OCI-LY1 (cell line): Measurements from ENCODE around the gene EPN2.

Source experiments
- H2AFZ ChIP-seq: fragments of 200-600 bp; sonication (generic), shearing (Covaris generic); 2 replicates; pipeline ENCODE4 v1.6.0; 2014; ENCODE audit warnings: antibody characterized with exemption, mild to moderate bottlenecking, low read length
- H3F3A ChIP-seq: fragments of 200-600 bp; sonication (generic), shearing (Covaris generic); 2 replicates; pipeline ENCODE4 v1.6.0; 2014; ENCODE audit warnings: mild to moderate bottlenecking, antibody characterized with exemption, low read length, moderate library complexity; ENCODE audit not compliant: insufficient read depth
- H3K27ac ChIP-seq: fragments of 200-600 bp; sonication (generic); 2 replicates; pipeline ENCODE4 v1.5.1; 2014; ENCODE audit warnings: low read length, mixed run types, mild to moderate bottlenecking, low read depth; ENCODE audit not compliant: poor library complexity, severe bottlenecking
- H3K27me3 ChIP-seq: fragments of 200-600 bp; sonication (generic); 2 replicates; pipeline ENCODE4 v1.6.0; 2014; ENCODE audit warnings: antibody characterized with exemption, mild to moderate bottlenecking, low read length, moderate library complexity; ENCODE audit not compliant: insufficient read depth
- H3K36me3 ChIP-seq: fragments of 200-600 bp; sonication (generic); 2 replicates; pipeline ENCODE4 v1.6.1; 2014; ENCODE audit warnings: mild to moderate bottlenecking, antibody characterized with exemption, low read length, moderate library complexity, mixed read lengths; ENCODE audit not compliant: insufficient read depth
- H3K4me1 ChIP-seq: fragments of 200-600 bp; sonication (generic); 2 replicates; pipeline ENCODE4 v1.5.1; 2014; ENCODE audit warnings: mild to moderate bottlenecking, low read length, moderate library complexity; ENCODE audit not compliant: insufficient read depth, severe bottlenecking
- H3K4me2 ChIP-seq: fragments of 200-600 bp; sonication (generic), shearing (Covaris generic); 2 replicates; pipeline ENCODE4 v1.6.1; 2014; ENCODE audit warnings: low read length
- H3K4me3 ChIP-seq: fragments of 200-600 bp; sonication (generic); 2 replicates; pipeline ENCODE4 v1.5.1; 2014; ENCODE audit warnings: low read length, low read depth, mild to moderate bottlenecking, mixed read lengths; ENCODE audit not compliant: poor library complexity, severe bottlenecking
- H3K79me2 ChIP-seq: fragments of 200-600 bp; shearing (Covaris generic); 2 replicates; pipeline ENCODE4 v1.6.1; 2016; ENCODE audit warnings: mixed run types, low read length, mixed read lengths; ENCODE audit not compliant: insufficient read depth
- H3K9ac ChIP-seq: fragments of 200-600 bp; sonication (generic), shearing (Covaris generic); 2 replicates; pipeline ENCODE4 v1.6.1; 2014; ENCODE audit warnings: mild to moderate bottlenecking, low read length, mixed read lengths
- H3K9me2 ChIP-seq: fragments of 200-600 bp; sonication (generic), shearing (Covaris generic); 2 replicates; pipeline ENCODE4 v1.6.1; 2014; ENCODE audit warnings: low read depth, mild to moderate bottlenecking, low read length, mixed read lengths
- H3K9me3 ChIP-seq: fragments of 200-600 bp; shearing (Covaris generic); 2 replicates; pipeline ENCODE4 v1.6.1; 2014; ENCODE audit warnings: low read length, mixed read lengths
- H4K20me1 ChIP-seq: fragments of 200-600 bp; sonication (generic), shearing (Covaris generic); 2 replicates; pipeline ENCODE4 v1.6.0; 2016; ENCODE audit warnings: mild to moderate bottlenecking, low read length; ENCODE audit not compliant: insufficient read depth
- CTCF ChIP-seq: fragments of 200-600 bp; sonication (generic), shearing (Covaris generic); IDR thresholded peaks from 2 replicates; pipeline ENCODE4 v1.5.1; 2017; ENCODE audit warnings: mild to moderate bottlenecking, antibody characterized with exemption, low read length, moderate library complexity, mixed read lengths
- EZH2 ChIP-seq: fragments of 200-600 bp; sonication (generic), shearing (Covaris generic); IDR thresholded peaks from 2 replicates; pipeline ENCODE4 v1.8.0; 2017; ENCODE audit warnings: borderline replicate concordance, mixed run types, mild to moderate bottlenecking, antibody characterized with exemption, low read length, moderate library complexity, mixed read lengths

Gene EPN2

GRCh38 chr17:19331543-19332245, 94.5 kb downstream of the EPN2 start:
- Histone ChIP-seq H3K4me2 (no peak overlapping the region), H3K27ac (no peak overlapping the region), H3K9ac (no peak overlapping the region), H3K4me3 (no peak overlapping the region), H2AFZ (no peak overlapping the region), H3K79me2 (no peaks in the 10 kb centered on the region), H4K20me1 (no peaks in the 10 kb centered on the region), H3K27me3 (no peaks in the 10 kb centered on the region; the same call in 1 of the 2 replicates), H3K4me1 (no peaks in the 10 kb centered on the region), H3K9me2 (no peaks in the 10 kb centered on the region), H3K36me3 (no peaks in the 10 kb centered on the region), H3K9me3 (no peaks in the 10 kb centered on the region), H3F3A (no peaks in the 10 kb centered on the region)
- TF ChIP-seq CTCF (no peak), EZH2 (no peak)

- H3K4me1 ChIP-seq: no peaks in the 10 kb centered on the region
- TF ChIP-seq CTCF: no peak
- TF ChIP-seq EZH2: no peak
- no peak overlapping the region for H3K27ac ChIP-seq
- no peaks in the 10 kb centered on the region for H3K27me3 ChIP-seq
- H3F3A ChIP-seq: no peaks in the 10 kb centered on the region
- no peaks in the 10 kb centered on the region for H4K20me1 ChIP-seq
- no peaks in the 10 kb centered on the region for H3K9me3 ChIP-seq
- no peak overlapping the region for H3K9ac ChIP-seq
- no peak overlapping the region for H3K4me2 ChIP-seq
- H3K9me2 ChIP-seq: no peaks in the 10 kb centered on the region
- H3K79me2 ChIP-seq: no peaks in the 10 kb centered on the region
- no peak overlapping the region for H3K4me3 ChIP-seq
- no peaks in the 10 kb centered on the region for H3K36me3 ChIP-seq
- H2AFZ ChIP-seq: no peak overlapping the region
Observed at GRCh38 chr17:19332371-19333131, 95.4 kb downstream of the EPN2 start.

- Histone ChIP-seq H3K9me2 (no peaks in the 10 kb centered on the region), H3F3A (no peaks in the 10 kb centered on the region), H3K36me3 (no peaks in the 10 kb centered on the region), H3K9ac (no peak overlapping the region), H3K27me3 (no peaks in the 10 kb centered on the region), H3K9me3 (no peaks in the 10 kb centered on the region), H3K27ac (no peak overlapping the region), H3K4me1 (no peaks in the 10 kb centered on the region), H3K4me3 (no peak overlapping the region), H3K4me2 (no peak overlapping the region), H4K20me1 (no peaks in the 10 kb centered on the region), H2AFZ (no peak overlapping the region), H3K79me2 (no peaks in the 10 kb centered on the region)
- no peak for TF ChIP-seq EZH2
- no peak for TF ChIP-seq CTCF
Observed at GRCh38 chr17:19333132-19333440, 95.9 kb downstream of the EPN2 start.
